Body of pancreas (tissue), 4 donors: ENCODE data around the gene ALAS2.

Source experiments
- POLR2A ChIP-seq, 3 donors: fragments of 450-650 bp; IDR thresholded peaks; one replicate each; pipeline ENCODE4 v1.6.1; 2016; ENCODE audit warnings: antibody characterized with exemption in 3 of 3, mild to moderate bottlenecking in 2 of 3
- TF ChIP-seq, protein P1 (sequence below), 7 experiments: fragments of 450-650 bp in 4 of 7; fragments of 200-600 bp in 3 of 7; sonication (generic) in 3 of 7; IDR thresholded peaks; one replicate each; pipeline ENCODE4 v1.5.1; 2016 to 2019; ENCODE audit warnings: antibody characterized with exemption in 7 of 7

DNA sequence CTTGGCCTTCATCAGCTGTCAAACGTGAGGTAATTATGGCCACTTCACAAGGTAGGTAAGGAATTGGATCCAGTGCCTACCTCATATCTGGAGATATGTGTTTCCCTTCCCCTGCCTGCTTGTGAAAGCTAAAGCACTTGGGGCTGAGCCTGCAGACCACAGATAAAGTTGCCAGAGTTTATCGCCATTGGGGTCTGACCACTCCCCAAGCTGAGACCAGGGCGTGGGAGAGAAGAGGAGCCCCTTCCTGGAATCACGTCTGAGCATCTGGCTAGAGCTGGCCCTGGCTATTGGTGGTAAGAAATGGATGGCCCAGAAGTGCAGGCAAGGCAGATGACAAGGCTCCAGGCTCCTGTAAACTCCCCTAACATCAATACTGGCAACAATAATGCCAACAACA, 2.7 kb downstream of the ALAS2 start:
- TF ChIP-seq POLR2A (IDR thresholded peaks at IDR 0.05) = no peak
- TF ChIP-seq, protein P1, sequence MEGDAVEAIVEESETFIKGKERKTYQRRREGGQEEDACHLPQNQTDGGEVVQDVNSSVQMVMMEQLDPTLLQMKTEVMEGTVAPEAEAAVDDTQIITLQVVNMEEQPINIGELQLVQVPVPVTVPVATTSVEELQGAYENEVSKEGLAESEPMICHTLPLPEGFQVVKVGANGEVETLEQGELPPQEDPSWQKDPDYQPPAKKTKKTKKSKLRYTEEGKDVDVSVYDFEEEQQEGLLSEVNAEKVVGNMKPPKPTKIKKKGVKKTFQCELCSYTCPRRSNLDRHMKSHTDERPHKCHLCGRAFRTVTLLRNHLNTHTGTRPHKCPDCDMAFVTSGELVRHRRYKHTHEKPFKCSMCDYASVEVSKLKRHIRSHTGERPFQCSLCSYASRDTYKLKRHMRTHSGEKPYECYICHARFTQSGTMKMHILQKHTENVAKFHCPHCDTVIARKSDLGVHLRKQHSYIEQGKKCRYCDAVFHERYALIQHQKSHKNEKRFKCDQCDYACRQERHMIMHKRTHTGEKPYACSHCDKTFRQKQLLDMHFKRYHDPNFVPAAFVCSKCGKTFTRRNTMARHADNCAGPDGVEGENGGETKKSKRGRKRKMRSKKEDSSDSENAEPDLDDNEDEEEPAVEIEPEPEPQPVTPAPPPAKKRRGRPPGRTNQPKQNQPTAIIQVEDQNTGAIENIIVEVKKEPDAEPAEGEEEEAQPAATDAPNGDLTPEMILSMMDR (IDR thresholded peaks at IDR 0.05) = no peak
